ENCODE data around the gene SVEP1.

- TF ChIP-seq SIN3A (IDR thresholded peaks at IDR 0.05; ENCODE audit: borderline replicate concordance, insufficient read depth, low read length): no peak
- TF ChIP-seq REST (IDR thresholded peaks at IDR 0.05; ENCODE audit: insufficient read depth in 1 of 2, low read depth in 2 of 2, low read length in 2 of 2): no peak
- TF ChIP-seq TAF1 (IDR thresholded peaks at IDR 0.05; ENCODE audit: borderline replicate concordance, insufficient read depth, low read length): no peak
- no peak for TF ChIP-seq POLR2AphosphoS5 (IDR thresholded peaks at IDR 0.05; ENCODE audit: low read depth, low read length)
- TF ChIP-seq FOXP2 (optimal IDR thresholded peaks at IDR 0.05; ENCODE audit: borderline replicate concordance, extremely low read depth, extremely low read length, insufficient read depth): no peak
These were observed 250.8 kb downstream of the SVEP1 start for GRCh38 chr9:110328763-110329162.
